Right atrium auricular region (tissue), 2 donors: Measurements from ENCODE around the gene CSF1. TPM values are rescaled to one million over a fixed set of nuclear protein-coding genes. Genes with fewer than 3 reads are reported as not detected.

Experiments
- DNase-seq: peaks from one replicate; pipeline ENCODE4 v3.0.0-alpha.2; 2019; ENCODE audit warnings: low spot score
- H3K27ac ChIP-seq, 2 donors: fragments of 200-600 bp; sonication (generic); 1 replicate in 1 of 2; 2 replicates in 1 of 2; pipeline ENCODE4 v1.5.1; 2016 to 2019
- H3K27me3 ChIP-seq, 2 donors: fragments of 200-600 bp; sonication (generic); one replicate each; pipeline versions ENCODE4 v1.5.1 to v1.6.0; 2017 to 2019
- H3K36me3 ChIP-seq: fragments of 200-600 bp; sonication (generic); one replicate; pipeline ENCODE4 v1.5.1; 2016
- H3K4me1 ChIP-seq, 2 donors: fragments of 200-600 bp; sonication (generic); one replicate each; pipeline versions ENCODE4 v1.5.1 to v1.6.0; 2017 to 2019
- H3K4me3 ChIP-seq, 2 donors: fragments of 200-600 bp; sonication (generic); 1 replicate in 1 of 2; 2 replicates in 1 of 2; pipeline ENCODE4 v1.5.1; 2017 to 2019; ENCODE audit warnings: mild to moderate bottlenecking in 1 of 2, moderate library complexity in 1 of 2
- H3K9me3 ChIP-seq, 2 donors: fragments of 200-600 bp; sonication (generic); one replicate each; pipeline ENCODE4 v1.5.1; 2019
- CTCF ChIP-seq, 2 donors: fragments of 200-600 bp; sonication (generic); IDR thresholded peaks; one replicate each; pipeline ENCODE4 v1.5.1; 2019; ENCODE audit warnings: antibody characterized with exemption in 2 of 2
- total RNA-seq, 2 donors: library from RNA; depleted of rRNA; stranded (reverse); fragments of >200 nt; gene quantifications; one replicate each; pipeline ENCODE4 v1.1.0, GENCODE V29; 2016

CSF1 gene
- total RNA-seq, 2 donors from 2014 or later, result 31.4 to 48.4 TPM

- no peaks in the 10 kb centered on the region for H3K27me3 ChIP-seq
- H3K9me3 ChIP-seq, result no peaks in the 10 kb centered on the region
- peaks cover 0 to 17% of the 10 kb centered on the region in 2 donors for H3K4me1 ChIP-seq
- no peaks in the 10 kb centered on the region for H3K36me3 ChIP-seq
- no peak overlapping the region for H3K4me3 ChIP-seq
- H3K27ac ChIP-seq, result no peak overlapping the region
- TF ChIP-seq CTCF (IDR thresholded peaks at IDR 0.05), result no peak
- DNase-seq, result no peak
Measured at GRCh38 chr1:109902204-109902985, 8.3 kb upstream of the CSF1 start.

GRCh38 chr1:109903376-109903930, 7.2 kb upstream of the CSF1 start:
- Histone ChIP-seq H3K27me3 (no peaks in the 10 kb centered on the region), H3K27ac (no peak overlapping the region), H3K36me3 (no peaks in the 10 kb centered on the region), H3K4me1 (peaks cover 0 to 8% of the 10 kb centered on the region in 2 donors), H3K9me3 (no peaks in the 10 kb centered on the region), H3K4me3 (no peak overlapping the region)
- no peak for DNase-seq
- TF ChIP-seq CTCF (IDR thresholded peaks at IDR 0.05), result no peak

- H3K27me3 ChIP-seq, result no peaks in the 10 kb centered on the region
- no peak overlapping the region for H3K4me3 ChIP-seq
- H3K36me3 ChIP-seq, result no peaks in the 10 kb centered on the region
- DNase-seq, result no peak
- no peaks in the 10 kb centered on the region for H3K9me3 ChIP-seq
- no peak overlapping the region for H3K27ac ChIP-seq
- no peak for TF ChIP-seq CTCF (IDR thresholded peaks at IDR 0.05)
- peaks cover 0 to 10% of the 10 kb centered on the region in 2 donors for H3K4me1 ChIP-seq
Measured at GRCh38 chr1:109904105-109904817, 6.4 kb upstream of the CSF1 start.

- no peak for TF ChIP-seq CTCF (IDR thresholded peaks at IDR 0.05)
- H3K9me3 ChIP-seq, result no peaks in the 10 kb centered on the region
- H3K4me1 ChIP-seq, result peaks cover 0 to 21% of the 10 kb centered on the region in 2 donors
- no peak overlapping the region for H3K27ac ChIP-seq
- no peaks in the 10 kb centered on the region for H3K36me3 ChIP-seq
- no peak for DNase-seq
- no peak overlapping the region for H3K4me3 ChIP-seq
- no peaks in the 10 kb centered on the region for H3K27me3 ChIP-seq
Measured at GRCh38 chr1:109905491-109905890, 5.2 kb upstream of the CSF1 start.

- Histone ChIP-seq H3K9me3 (no peaks in the 10 kb centered on the region), H3K36me3 (no peaks in the 10 kb centered on the region), H3K4me1 (peaks cover 0 to 22% of the 10 kb centered on the region in 2 donors), H3K4me3 (no peak overlapping the region), H3K27me3 (no peaks in the 10 kb centered on the region), H3K27ac (no peak overlapping the region)
- TF ChIP-seq CTCF (IDR thresholded peaks at IDR 0.05), result no peak
- no peak for DNase-seq
Measured at GRCh38 chr1:109906160-109906838, 4.3 kb upstream of the CSF1 start.
